HepG2 (cell line): ENCODE results near the gene RNF133. TPM values are rescaled to one million over a fixed set of nuclear protein-coding genes. Genes with fewer than 3 reads are reported as not detected.
A peak's percentile ranks its signal among the peaks of the same experiment; 100 is the strongest.

Experiments
- ATAC-seq: fragments of 200-7000 bp; cut with Tn5 transposase; 3 replicates; pipeline ENCODE4 v1.9.1; 2020; ENCODE audit warnings: mild to moderate bottlenecking, moderate library complexity
- BruUV-seq: library from RNA; stranded (reverse); fragments of 400-500 nt; replicated peaks from 2 replicates; lab custom pipeline; 2021; lab: Mats Ljungman, UMichigan
- CTCF ChIA-PET: fragments of 300-600 bp; formaldehyde crosslinking; extraction: SDS; loops from one replicate; lab custom pipeline; 2021; ENCODE audit warnings: low total read pairs, inconsistent platforms, low intra/inter-chr PET ratio; lab: Yijun Ruan, JAX
- POLR2A ChIA-PET: fragments of 350-600 bp; sonication (Branson Sonifier 250); formaldehyde crosslinking; loops from one replicate; lab custom pipeline; 2020; ENCODE audit warnings: antibody characterized with exemption, inconsistent platforms; lab: Yijun Ruan, JAX
- DNase-seq: peaks from one replicate; pipeline ENCODE4 v3.0.0-alpha.2; 2015; ENCODE audit warnings: low spot score
- FAIRE-seq: peaks from 3 replicates; lab custom pipeline; 2011; peaks lifted over from hg19 to GRCh38; lab: Jason Lieb, UNC
- H2AFZ ChIP-seq: one replicate; pipeline ENCODE4 v1.6.1; 2011; ENCODE audit warnings: low read length, inconsistent platforms
- H3K27ac ChIP-seq: fragments of 300-600 bp; 3 replicates; pipeline ENCODE4 v1.8.0; 2011; ENCODE audit warnings: mixed run types, mild to moderate bottlenecking, mixed read lengths, low read length, inconsistent platforms; ENCODE audit not compliant: insufficient read depth; ENCODE audit errors: extremely low read length
- H3K27me3 ChIP-seq, 2 experiments: fragments of 200-600 bp in 1 of 2; 2 replicates in 1 of 2; 3 replicates in 1 of 2; pipeline versions ENCODE4 v1.6.0 to v1.8.0; 2011; ENCODE audit warnings: low read length in 2 of 2, mild to moderate bottlenecking in 2 of 2, moderate library complexity in 2 of 2, inconsistent platforms in 1 of 2; ENCODE audit not compliant: insufficient read depth in 2 of 2, control insufficient read depth in 1 of 2
- H3K36me3 ChIP-seq, 2 experiments: fragments of 200-600 bp in 1 of 2; replicated peaks in 1 of 2; 2 replicates in 1 of 2; 3 replicates in 1 of 2; pipeline versions ENCODE4 v1.5.1 to v1.8.0; 2011; ENCODE audit warnings: low read length in 2 of 2, inconsistent platforms in 1 of 2; ENCODE audit not compliant: insufficient read depth in 2 of 2, control insufficient read depth in 1 of 2
- H3K4me1 ChIP-seq: 2 replicates; pipeline ENCODE4 v1.5.1; 2012; ENCODE audit warnings: low read length, inconsistent platforms; ENCODE audit not compliant: insufficient read depth
- H3K4me2 ChIP-seq: 2 replicates; pipeline ENCODE4 v1.6.0; 2011; ENCODE audit warnings: low read depth, low read length, inconsistent platforms
- H3K4me3 ChIP-seq, 3 experiments: fragments of 200-600 bp in 1 of 3; sonication (generic), shearing (Covaris generic) in 1 of 3; replicated peaks in 1 of 3; 2 replicates each; pipeline ENCODE4 v1.5.1; 2011 to 2016; ENCODE audit warnings: low read length in 3 of 3, inconsistent platforms in 2 of 3, low read depth in 2 of 3, mild to moderate bottlenecking in 2 of 3, control low read depth in 1 of 3, mixed read lengths in 1 of 3; ENCODE audit not compliant: insufficient read depth in 1 of 3
- H3K79me2 ChIP-seq: one replicate; pipeline ENCODE4 v1.6.1; 2011; ENCODE audit warnings: low read length, inconsistent platforms; ENCODE audit not compliant: insufficient read depth
- H3K9ac ChIP-seq: 2 replicates; pipeline ENCODE4 v1.6.0; 2011; ENCODE audit warnings: mild to moderate bottlenecking, low read depth, low read length, inconsistent platforms; ENCODE audit not compliant: insufficient read depth
- H3K9me3 ChIP-seq: 2 replicates; pipeline ENCODE4 v1.5.1; 2012; ENCODE audit warnings: mild to moderate bottlenecking, low read length
- H4K20me1 ChIP-seq: 2 replicates; pipeline ENCODE4 v1.6.0; 2011; ENCODE audit warnings: inconsistent platforms, mild to moderate bottlenecking, low read length, moderate library complexity; ENCODE audit not compliant: insufficient read depth
- NFAT5 ChIP-seq: sonication (generic); formaldehyde crosslinking; IDR thresholded peaks from 2 replicates; pipeline ENCODE4 v1.4.0; 2020; ENCODE audit warnings: missing genetic modification reagents
- PPARG ChIP-seq: conservative IDR thresholded peaks from 2 replicates; pipeline ENCODE4 v1.6.1; 2016; ENCODE audit warnings: missing biosample characterization, missing genetic modification reagents
- WGBS: methylation state at CpG from one replicate; pipeline ENCODE4 v1.1.6; 2017; ENCODE audit warnings: low lambda C conversion rate; 5-methylcytosine and 5-hydroxymethylcytosine counted together
- in situ Hi-C: cut with HindIII; loops from 2 replicates; pipeline ENCODE4 v1.10.0; 2017; ENCODE audit warnings: low pct_unique_long_range_greater_than_20kb; ENCODE audit not compliant: extremely low pct_ligation_motif_present
- intact Hi-C: fragments of 100-400 bp; cut with micrococcal nuclease; formaldehyde crosslinking; loops from one replicate; pipeline ENCODE4 v1.10.0; 2022; ENCODE audit not compliant: unreplicated experiment
- polyA plus RNA-seq, 8 experiments: library from polyadenylated mRNA; depleted of rRNA in 3 of 8; stranded (reverse) in 7 of 8; unstranded in 1 of 8; fragments of >200 nt; fragmentation: Illumina TruSeq in 4 of 8; extraction: Trizol in 4 of 8; gene quantifications; 2 replicates each; pipeline versions ENCODE4 v1.2.1 to v1.2.3, GENCODE V29; 2011 to 2016; ENCODE audit warnings: low read depth in 4 of 8, missing spikeins in 1 of 8, mixed read lengths in 1 of 8; ENCODE audit not compliant: insufficient read depth in 1 of 8
- total RNA-seq, 5 experiments: library from RNA; depleted of rRNA; stranded (reverse); fragments of >200 nt; fragmentation: Illumina TruSeq; extraction: Trizol; gene quantifications; 2 replicates each; pipeline ENCODE4 v1.2.3, GENCODE V29; 2016; ENCODE audit warnings: low read depth in 1 of 5

Gene RNF133
- total and polyA plus RNA-seq, 2 of the 13 experiments (the other 11 are each of a cell fraction or from before 2014, with no cell fraction given): 0.13 to 1.00 TPM

GRCh38 chr7:122679813-122680212, 19.1 kb downstream of the RNF133 start:
- no peaks in the 10 kb centered on the region for H4K20me1 ChIP-seq
- H3K36me3 ChIP-seq: no peaks in the 10 kb centered on the region
- peaks cover 49% of the 10 kb centered on the region for H3K4me1 ChIP-seq
- intact Hi-C loops (loop anchor here (1.0 to 10.0 kb wide), 4 partner anchors 16 to 1725 kb away; partner anchors contain the start of genes CADPS2 and ING3), in situ Hi-C loops (no loop called here)
- WGBS: 21% methylated on average over 1 of the region's 1 CpG
- FAIRE-seq: no peak
- no peaks in the 10 kb centered on the region for H3K79me2 ChIP-seq
- H3K4me3 ChIP-seq: peak overlapping the region; percentile 23 to 50 (median 24); a peak in 4 of 6 replicates
- TF ChIP-seq PPARG (CRISPR knock-in tag) (0 out of 2 replicates have a peak, but pooled peaks have one; percentile 18), NFAT5 (no peak)
- peak; percentile 79 for ATAC-seq
- peak overlapping the region; percentile 42 for H2AFZ ChIP-seq
- peak overlapping the region; percentile 72 for H3K4me2 ChIP-seq
- no peaks in the 10 kb centered on the region for H3K9me3 ChIP-seq
- ChIA-PET CTCF (no interaction called here), POLR2A (interaction anchor here (0.8 to 1.3 kb wide), 5 partner anchors 10 to 206 kb away, joined by 3 to 4 read pairs (median 3); no protein-coding TSS in a partner anchor)
- H3K27me3 ChIP-seq: no peaks in the 10 kb centered on the region
- BruUV-seq: TSS peak; percentile 100
- DNase-seq: no peak
- peak overlapping the region; percentile 95 for H3K27ac ChIP-seq
- H3K9ac ChIP-seq: peak overlapping the region; percentile 74
